ENCODE results near the gene ABHD17A. TPM values are rescaled to one million over a fixed set of nuclear protein-coding genes. Genes with fewer than 3 reads are reported as not detected.
A peak's percentile ranks its signal among the peaks of the same experiment; 100 is the strongest.

Gene ABHD17A
- total and polyA plus RNA-seq, 4 donors = 68.8 to 110 (median 91.0) TPM

- Histone ChIP-seq H3K9ac (ENCODE audit: insufficient read depth in 1 of 2, low read length in 2 of 2) (no peak overlapping the region), H3K4me1 (ENCODE audit: control insufficient read depth in 5 of 5, insufficient read depth in 5 of 5, low read length in 5 of 5) (peaks cover 0 to 27% (median 0%) of the 10 kb centered on the region in 5 donors), H3K27me3 (ENCODE audit: control insufficient read depth in 3 of 3, insufficient read depth in 3 of 3, low read length in 2 of 3) (no peaks in the 10 kb centered on the region), H3K4me3 (no peak overlapping the region), H3K9me3 (ENCODE audit: control insufficient read depth in 4 of 4, insufficient read depth in 3 of 4, low read length in 3 of 4) (no peaks in the 10 kb centered on the region), H3K36me3 (ENCODE audit: control insufficient read depth in 4 of 4, insufficient read depth in 4 of 4, low read length in 4 of 4) (peaks cover 0 to 7% (median 0%) of the 10 kb centered on the region in 4 donors), H3K27ac (ENCODE audit: low read depth in 1 of 2, low read length in 1 of 2) (no peak overlapping the region)
- TF ChIP-seq, protein P1, sequence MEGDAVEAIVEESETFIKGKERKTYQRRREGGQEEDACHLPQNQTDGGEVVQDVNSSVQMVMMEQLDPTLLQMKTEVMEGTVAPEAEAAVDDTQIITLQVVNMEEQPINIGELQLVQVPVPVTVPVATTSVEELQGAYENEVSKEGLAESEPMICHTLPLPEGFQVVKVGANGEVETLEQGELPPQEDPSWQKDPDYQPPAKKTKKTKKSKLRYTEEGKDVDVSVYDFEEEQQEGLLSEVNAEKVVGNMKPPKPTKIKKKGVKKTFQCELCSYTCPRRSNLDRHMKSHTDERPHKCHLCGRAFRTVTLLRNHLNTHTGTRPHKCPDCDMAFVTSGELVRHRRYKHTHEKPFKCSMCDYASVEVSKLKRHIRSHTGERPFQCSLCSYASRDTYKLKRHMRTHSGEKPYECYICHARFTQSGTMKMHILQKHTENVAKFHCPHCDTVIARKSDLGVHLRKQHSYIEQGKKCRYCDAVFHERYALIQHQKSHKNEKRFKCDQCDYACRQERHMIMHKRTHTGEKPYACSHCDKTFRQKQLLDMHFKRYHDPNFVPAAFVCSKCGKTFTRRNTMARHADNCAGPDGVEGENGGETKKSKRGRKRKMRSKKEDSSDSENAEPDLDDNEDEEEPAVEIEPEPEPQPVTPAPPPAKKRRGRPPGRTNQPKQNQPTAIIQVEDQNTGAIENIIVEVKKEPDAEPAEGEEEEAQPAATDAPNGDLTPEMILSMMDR (IDR thresholded peaks at IDR 0.05; ENCODE audit: control extremely low read depth, extremely low read depth) = no peak
- WGBS, 2 donors = 55 to 66% methylated on average over 25 of the region's 25 CpGs
- DNase-seq (no peak), ATAC-seq (ENCODE audit: insufficient read depth, low FRiP score) (no peak)
Measured at GRCh38 chr19:1839658-1840540, 45.4 kb downstream of the ABHD17A start.

DNA sequence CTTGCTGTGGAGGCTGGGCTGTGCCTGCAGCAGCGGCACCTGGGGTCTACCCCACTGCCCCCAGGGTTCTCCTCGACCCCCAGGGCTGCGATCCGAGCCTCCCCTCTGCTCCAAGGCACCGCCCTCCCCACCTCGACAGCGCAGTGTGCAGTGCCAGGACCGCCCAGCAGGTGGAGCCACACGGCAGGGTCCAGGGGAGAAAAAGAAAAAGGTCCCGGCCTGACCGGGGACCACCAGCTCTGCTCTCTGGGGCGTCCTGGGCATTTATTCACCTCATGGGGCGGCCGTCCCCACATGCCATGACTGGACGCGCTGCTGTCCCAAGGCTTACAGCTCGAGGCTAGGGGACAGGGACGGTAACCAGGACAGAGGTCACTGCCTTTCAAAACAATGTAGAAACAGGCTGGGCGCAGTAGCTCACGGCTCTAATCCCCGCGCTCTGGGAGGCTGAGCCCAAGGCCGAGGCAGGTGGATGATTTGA lies 47.6 kb downstream of the ABHD17A start:
- Histone ChIP-seq H3K27me3 (ENCODE audit: control insufficient read depth in 3 of 3, insufficient read depth in 3 of 3, low read length in 2 of 3) (no peaks in the 10 kb centered on the region), H3K9ac (ENCODE audit: insufficient read depth in 1 of 2, low read length in 2 of 2) (no peak overlapping the region), H3K36me3 (ENCODE audit: control insufficient read depth in 4 of 4, insufficient read depth in 4 of 4, low read length in 4 of 4) (peaks cover 0 to 7% (median 0%) of the 10 kb centered on the region in 4 donors), H3K27ac (ENCODE audit: low read depth in 1 of 2, low read length in 1 of 2) (no peak overlapping the region), H3K4me1 (ENCODE audit: control insufficient read depth in 5 of 5, insufficient read depth in 5 of 5, low read length in 5 of 5) (peaks cover 0 to 20% (median 0%) of the 10 kb centered on the region in 5 donors), H3K9me3 (ENCODE audit: control insufficient read depth in 4 of 4, insufficient read depth in 3 of 4, low read length in 3 of 4) (no peaks in the 10 kb centered on the region), H3K4me3 (no peak overlapping the region)
- peak in 2 of 3 donors; percentile 15 to 50 for DNase-seq
- WGBS, 2 donors = 44 to 47% methylated on average over 23 of the region's 23 CpGs
- TF ChIP-seq, protein P1 (IDR thresholded peaks at IDR 0.05; ENCODE audit: control extremely low read depth, extremely low read depth) = peak; percentile 29
- ATAC-seq (ENCODE audit: insufficient read depth, low FRiP score) = no peak

- ATAC-seq (ENCODE audit: insufficient read depth, low FRiP score) = no peak
- no peak overlapping the region for H3K27ac ChIP-seq (ENCODE audit: low read depth in 1 of 2, low read length in 1 of 2)
Measured at GRCh38 chr19:1837222-1837565, 48.1 kb downstream of the ABHD17A start.

More at GRCh38 chr19:1837222-1837565, 48.1 kb downstream of the ABHD17A start:
- DNase-seq = no peak
- Histone ChIP-seq H3K27me3 (ENCODE audit: control insufficient read depth in 3 of 3, insufficient read depth in 3 of 3, low read length in 2 of 3) (no peaks in the 10 kb centered on the region), H3K4me1 (ENCODE audit: control insufficient read depth in 5 of 5, insufficient read depth in 5 of 5, low read length in 5 of 5) (peaks cover 0 to 19% (median 0%) of the 10 kb centered on the region in 5 donors), H3K4me3 (no peak overlapping the region), H3K36me3 (ENCODE audit: control insufficient read depth in 4 of 4, insufficient read depth in 4 of 4, low read length in 4 of 4) (peaks cover 0 to 7% (median 0%) of the 10 kb centered on the region in 4 donors), H3K9me3 (ENCODE audit: control insufficient read depth in 4 of 4, insufficient read depth in 3 of 4, low read length in 3 of 4) (no peaks in the 10 kb centered on the region), H3K9ac (ENCODE audit: insufficient read depth in 1 of 2, low read length in 2 of 2) (no peak overlapping the region)
- TF ChIP-seq, protein P1 (IDR thresholded peaks at IDR 0.05; ENCODE audit: control extremely low read depth, extremely low read depth) = no peak
- WGBS, 2 donors = 81 to 85% methylated on average over 11 of the region's 11 CpGs

Data from lung (tissue), 12 donors.